Right lobe of liver (tissue), 4 donors: ENCODE results near the gene MACF1.

ENCODE experiments used
- CTCF ChIP-seq, 4 donors: fragments of 200-600 bp in 3 of 4; fragments of 450-650 bp in 1 of 4; IDR thresholded peaks; one replicate each; pipeline versions ENCODE4 v1.5.1 to v1.8.0; 2016 to 2022; ENCODE audit warnings: antibody characterized with exemption in 4 of 4, mild to moderate bottlenecking in 2 of 4
- POLR2A ChIP-seq: fragments of 450-650 bp; IDR thresholded peaks from one replicate; pipeline ENCODE4 v1.6.1; 2017; ENCODE audit warnings: antibody characterized with exemption, mild to moderate bottlenecking
- donor health status: DM: no; HTN: no; CAD: no.
- donor health status: DM: no; HTN: no; CAD: no.
- donor health status: DM: no; HTN: yes; CAD: no.

GRCh38 chr1:39391691-39392679, 187.5 kb downstream of the MACF1 start:
- TF ChIP-seq CTCF (IDR thresholded peaks at IDR 0.05), result no peak
- peak; percentile 31 for TF ChIP-seq POLR2A
